Neural progenitor cell (in vitro differentiated cells): ENCODE measurements around the gene SLC39A3. TPM values are rescaled to one million over a fixed set of nuclear protein-coding genes. Genes with fewer than 3 reads are reported as not detected.
A peak's percentile ranks its signal among the peaks of the same experiment; 100 is the strongest.

Experiments used
- DNase-seq: peaks from one replicate; pipeline ENCODE4 v3.0.0-alpha.2; 2016; ENCODE audit warnings: low spot score
- H2AFZ ChIP-seq: fragments of 200-600 bp; sonication (generic); replicated peaks from 2 replicates; pipeline ENCODE4 v1.6.1; 2016; ENCODE audit warnings: antibody characterized with exemption
- H3F3A ChIP-seq: fragments of 200-600 bp; sonication (generic); 2 replicates; pipeline ENCODE4 v1.6.1; 2016; ENCODE audit warnings: antibody characterized with exemption, low read depth
- H3K27ac ChIP-seq: fragments of 200-600 bp; sonication (generic); 2 replicates; pipeline ENCODE4 v1.5.1; 2016; ENCODE audit warnings: mild to moderate bottlenecking
- H3K27me3 ChIP-seq: fragments of 200-600 bp; sonication (generic); 2 replicates; pipeline ENCODE4 v1.6.1; 2016; ENCODE audit warnings: mild to moderate bottlenecking, moderate library complexity
- H3K36me3 ChIP-seq: fragments of 200-600 bp; sonication (generic); 2 replicates; pipeline ENCODE4 v1.5.1; 2016
- H3K4me1 ChIP-seq: fragments of 200-600 bp; sonication (generic); 2 replicates; pipeline ENCODE4 v1.6.1; 2016; ENCODE audit warnings: mixed run types
- H3K4me2 ChIP-seq: fragments of 200-600 bp; sonication (generic); 2 replicates; pipeline ENCODE4 v1.6.1; 2016
- H3K4me3 ChIP-seq: fragments of 200-600 bp; sonication (generic); 2 replicates; pipeline ENCODE4 v1.5.1; 2016
- H3K79me2 ChIP-seq: fragments of 200-600 bp; sonication (generic); 2 replicates; pipeline ENCODE4 v1.6.1; 2016; ENCODE audit warnings: low read depth
- H3K9ac ChIP-seq: fragments of 200-600 bp; sonication (generic); 2 replicates; pipeline ENCODE4 v1.6.1; 2016
- H3K9me3 ChIP-seq: fragments of 200-600 bp; sonication (generic); 2 replicates; pipeline ENCODE4 v1.5.1; 2016; ENCODE audit warnings: low read depth
- H4K20me1 ChIP-seq: fragments of 200-600 bp; sonication (generic); 2 replicates; pipeline ENCODE4 v1.6.1; 2016; ENCODE audit warnings: low read depth
- H3K27ac Mint-ChIP-seq: 3 replicates; pipeline ENCODE4 v1.8.0; 2021; ENCODE audit warnings: mixed read lengths
- H3K27me3 Mint-ChIP-seq: 2 replicates; pipeline ENCODE4 v1.8.0; 2022; ENCODE audit warnings: low read depth, mild to moderate bottlenecking, inconsistent platforms, moderate library complexity, mixed read lengths; ENCODE audit not compliant: insufficient read depth
- H3K36me3 Mint-ChIP-seq: 3 replicates; pipeline ENCODE4 v1.8.0; 2021; ENCODE audit warnings: mixed read lengths
- H3K4me1 Mint-ChIP-seq: 3 replicates; pipeline ENCODE4 v1.8.0; 2021; ENCODE audit warnings: mixed read lengths
- H3K4me3 Mint-ChIP-seq: 3 replicates; pipeline ENCODE4 v1.8.0; 2021; ENCODE audit warnings: mild to moderate bottlenecking, moderate library complexity, mixed read lengths
- H3K9me3 Mint-ChIP-seq: 3 replicates; pipeline ENCODE4 v1.8.0; 2020; ENCODE audit warnings: mixed read lengths
- EZH2 ChIP-seq: fragments of 200-600 bp; sonication (generic); IDR thresholded peaks from 2 replicates; pipeline ENCODE4 v1.6.1; 2017; ENCODE audit warnings: antibody characterized with exemption, mild to moderate bottlenecking, moderate library complexity
- EZH2phosphoT487 ChIP-seq: fragments of 200-600 bp; sonication (generic); IDR thresholded peaks from 2 replicates; pipeline ENCODE4 v1.6.1; 2017; ENCODE audit warnings: antibody characterized with exemption
- total RNA-seq: library from RNA; depleted of rRNA; stranded (reverse); fragments of >200 nt; gene quantifications from 2 replicates; pipeline ENCODE4 v1.2.3, GENCODE V29; 2015; ENCODE audit warnings: low replicate concordance
- TF ChIP-seq, protein P1 (sequence below): fragments of 200-600 bp; sonication (generic); IDR thresholded peaks from 2 replicates; pipeline ENCODE4 v1.5.1; 2017; ENCODE audit warnings: antibody characterized with exemption, mild to moderate bottlenecking

SLC39A3 gene
- total RNA-seq, 1 donor from 2014 or later = 6.1 TPM

DNA sequence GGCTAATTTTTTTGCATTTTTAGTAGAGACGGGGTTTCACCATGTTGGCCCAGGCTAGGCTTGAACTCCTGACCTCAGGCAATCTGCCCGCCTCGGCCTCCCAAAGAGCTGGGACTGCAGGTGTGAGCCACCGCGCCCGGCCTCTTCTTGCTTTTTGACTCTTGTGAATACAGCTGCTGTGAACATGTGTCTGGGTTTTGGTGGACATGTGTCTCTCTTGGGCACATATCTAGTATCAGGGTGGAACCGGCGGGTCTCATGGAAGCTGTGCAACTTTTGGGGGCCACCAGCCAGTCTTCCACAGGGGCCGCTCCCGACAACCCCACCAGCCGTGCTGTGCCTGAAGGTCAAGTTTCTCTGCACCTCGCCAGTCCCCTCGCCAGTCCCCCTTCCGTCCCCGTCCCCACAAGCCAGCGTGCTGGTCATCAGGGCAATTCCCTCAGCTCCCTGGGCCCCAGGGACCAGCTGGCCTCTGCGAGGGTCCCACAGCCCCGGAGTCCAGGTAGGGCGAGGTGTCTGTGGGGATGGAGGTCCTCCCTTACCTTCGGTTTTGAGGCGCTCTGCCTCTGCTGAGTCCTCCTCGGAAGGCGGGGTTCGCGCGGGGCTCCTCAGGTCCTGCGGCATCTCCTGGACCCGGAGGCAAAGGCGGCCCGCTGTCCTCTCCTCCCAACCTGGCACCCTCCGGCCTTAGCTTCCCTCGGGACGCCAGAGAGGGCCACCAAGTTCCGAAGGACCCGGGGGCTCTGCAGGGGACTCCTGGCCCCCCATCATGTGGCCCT is 27.0 kb upstream of the SLC39A3 start:
- peak overlapping the region; percentile 90 for H3K27ac Mint-ChIP-seq
- H3K36me3 ChIP-seq = no peaks in the 10 kb centered on the region
- no peak overlapping the region for H3K9ac ChIP-seq
- H3K4me1 Mint-ChIP-seq = peaks cover 6% of the 10 kb centered on the region
- no peak for DNase-seq
- H3K4me3 Mint-ChIP-seq = no peak overlapping the region
- H3K36me3 Mint-ChIP-seq = peaks cover 3% of the 10 kb centered on the region
- no peak overlapping the region for H3K4me3 ChIP-seq
- no peaks in the 10 kb centered on the region for H3K4me1 ChIP-seq
- no peaks in the 10 kb centered on the region for H3K9me3 ChIP-seq
- no peak overlapping the region for H3K27ac ChIP-seq
- H3K27me3 Mint-ChIP-seq = no peaks in the 10 kb centered on the region
- H3K9me3 Mint-ChIP-seq = no peaks in the 10 kb centered on the region
- H3K27me3 ChIP-seq = no peaks in the 10 kb centered on the region
- H4K20me1 ChIP-seq = peaks cover 40% of the 10 kb centered on the region
- H2AFZ ChIP-seq = no peak overlapping the region
- peaks cover 34% of the 10 kb centered on the region for H3K79me2 ChIP-seq
- TF ChIP-seq EZH2phosphoT487 = no peak
- TF ChIP-seq, protein P1, sequence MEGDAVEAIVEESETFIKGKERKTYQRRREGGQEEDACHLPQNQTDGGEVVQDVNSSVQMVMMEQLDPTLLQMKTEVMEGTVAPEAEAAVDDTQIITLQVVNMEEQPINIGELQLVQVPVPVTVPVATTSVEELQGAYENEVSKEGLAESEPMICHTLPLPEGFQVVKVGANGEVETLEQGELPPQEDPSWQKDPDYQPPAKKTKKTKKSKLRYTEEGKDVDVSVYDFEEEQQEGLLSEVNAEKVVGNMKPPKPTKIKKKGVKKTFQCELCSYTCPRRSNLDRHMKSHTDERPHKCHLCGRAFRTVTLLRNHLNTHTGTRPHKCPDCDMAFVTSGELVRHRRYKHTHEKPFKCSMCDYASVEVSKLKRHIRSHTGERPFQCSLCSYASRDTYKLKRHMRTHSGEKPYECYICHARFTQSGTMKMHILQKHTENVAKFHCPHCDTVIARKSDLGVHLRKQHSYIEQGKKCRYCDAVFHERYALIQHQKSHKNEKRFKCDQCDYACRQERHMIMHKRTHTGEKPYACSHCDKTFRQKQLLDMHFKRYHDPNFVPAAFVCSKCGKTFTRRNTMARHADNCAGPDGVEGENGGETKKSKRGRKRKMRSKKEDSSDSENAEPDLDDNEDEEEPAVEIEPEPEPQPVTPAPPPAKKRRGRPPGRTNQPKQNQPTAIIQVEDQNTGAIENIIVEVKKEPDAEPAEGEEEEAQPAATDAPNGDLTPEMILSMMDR = no peak
- H3K4me2 ChIP-seq = no peak overlapping the region
- no peaks in the 10 kb centered on the region for H3F3A ChIP-seq

GRCh38 chr19:2765376-2765775 is 25.6 kb upstream of the SLC39A3 start:
- no peaks in the 10 kb centered on the region for H3K36me3 ChIP-seq
- H3K9me3 ChIP-seq = no peaks in the 10 kb centered on the region
- Mint-ChIP-seq H3K27me3 (no peaks in the 10 kb centered on the region), H3K9me3 (no peaks in the 10 kb centered on the region), H3K4me3 (no peak overlapping the region), H3K27ac (no peak overlapping the region), H3K36me3 (peaks cover 3% of the 10 kb centered on the region), H3K4me1 (peaks cover 6% of the 10 kb centered on the region)
- no peaks in the 10 kb centered on the region for H3K27me3 ChIP-seq
- no peak overlapping the region for H3K4me3 ChIP-seq
- H3K79me2 ChIP-seq = peaks cover 20% of the 10 kb centered on the region
- H3K4me1 ChIP-seq = no peaks in the 10 kb centered on the region
- no peak overlapping the region for H3K9ac ChIP-seq
- DNase-seq = no peak
- H3F3A ChIP-seq = no peaks in the 10 kb centered on the region
- H2AFZ ChIP-seq = no peak overlapping the region
- peaks cover 26% of the 10 kb centered on the region for H4K20me1 ChIP-seq
- TF ChIP-seq, protein P1 = no peak
- TF ChIP-seq EZH2 = no peak
- TF ChIP-seq EZH2phosphoT487 = no peak
- H3K4me2 ChIP-seq = no peak overlapping the region
- no peak overlapping the region for H3K27ac ChIP-seq

GRCh38 chr19:2764945-2765344 is 25.1 kb upstream of the SLC39A3 start:
- Histone ChIP-seq H3K4me2 (no peak overlapping the region), H3K9ac (no peak overlapping the region), H3K27me3 (no peaks in the 10 kb centered on the region), H3K36me3 (no peaks in the 10 kb centered on the region), H3K4me3 (no peak overlapping the region), H4K20me1 (peaks cover 22% of the 10 kb centered on the region), H2AFZ (no peak overlapping the region), H3K9me3 (no peaks in the 10 kb centered on the region), H3K27ac (no peak overlapping the region), H3K79me2 (peaks cover 16% of the 10 kb centered on the region), H3F3A (no peaks in the 10 kb centered on the region), H3K4me1 (no peaks in the 10 kb centered on the region)
- H3K27ac Mint-ChIP-seq = no peak overlapping the region
- TF ChIP-seq EZH2phosphoT487 = no peak
- TF ChIP-seq EZH2 = no peak
- TF ChIP-seq, protein P1 = no peak
- peaks cover 6% of the 10 kb centered on the region for H3K4me1 Mint-ChIP-seq
- H3K4me3 Mint-ChIP-seq = no peak overlapping the region
- DNase-seq = no peak
- H3K27me3 Mint-ChIP-seq = peaks cover under 1% of the 10 kb centered on the region
- H3K9me3 Mint-ChIP-seq = no peaks in the 10 kb centered on the region
- H3K36me3 Mint-ChIP-seq = peaks cover 3% of the 10 kb centered on the region
